Activated CD8-positive, alpha-beta T cell treated with anti-CD3 and anti-CD28 coated beads for 36 hours (primary cell): ENCODE measurements around the gene BRD8. TPM values are rescaled to one million over a fixed set of nuclear protein-coding genes. Genes with fewer than 3 reads are reported as not detected.

Source experiments
- ATAC-seq: fragments of 200-7000 bp; cut with Tn5 transposase; one replicate; pipeline ENCODE4 v1.10.0; 2021; ENCODE audit warnings: mild to moderate bottlenecking, moderate library complexity
- CTCF ChIA-PET: fragments of 350-600 bp; sonication (Branson Sonifier 250); formaldehyde crosslinking; loops from one replicate; lab custom pipeline; 2021; ENCODE audit warnings: antibody characterized with exemption; lab: Charles Lee
- POLR2A ChIA-PET: fragments of 350-600 bp; sonication (Branson Sonifier 250); formaldehyde crosslinking; loops from one replicate; lab custom pipeline; 2021; ENCODE audit warnings: antibody characterized with exemption; lab: Charles Lee
- DNase-seq: peaks from one replicate; pipeline ENCODE4 v3.0.0-alpha.2; 2020
- H3K27ac Mint-ChIP-seq: one replicate; pipeline ENCODE4 v1.8.0; 2021; ENCODE audit warnings: mild to moderate bottlenecking, mixed read lengths
- H3K27me3 Mint-ChIP-seq: one replicate; pipeline ENCODE4 v1.8.0; 2021; ENCODE audit warnings: mixed read lengths
- H3K36me3 Mint-ChIP-seq: one replicate; pipeline ENCODE4 v1.8.0; 2021; ENCODE audit warnings: low read depth, mixed read lengths
- H3K4me1 Mint-ChIP-seq: one replicate; pipeline ENCODE4 v1.8.0; 2021; ENCODE audit warnings: low read depth, mixed read lengths
- H3K4me3 Mint-ChIP-seq: one replicate; pipeline ENCODE4 v1.8.0; 2021; ENCODE audit warnings: mild to moderate bottlenecking, moderate library complexity, mixed read lengths
- H3K9me3 Mint-ChIP-seq: one replicate; pipeline ENCODE4 v1.8.0; 2021; ENCODE audit warnings: mixed read lengths
- CTCF ChIP-seq: fragments of 200-600 bp; IDR thresholded peaks from one replicate; pipeline ENCODE4 v1.8.0; 2022; ENCODE audit warnings: antibody characterized with exemption, mild to moderate bottlenecking
- intact Hi-C: fragments of 100-400 bp; cut with micrococcal nuclease; formaldehyde crosslinking; loops from one replicate; pipeline ENCODE4 v1.10.0; 2022
- total RNA-seq, 2 experiments: library from RNA; stranded (reverse); gene quantifications; one replicate each; pipeline ENCODE4 v1.2.3, GENCODE V29; 2021

Gene BRD8
- total RNA-seq, 2 experiments from 2014 or later = 42.0 to 46.3 TPM

DNA sequence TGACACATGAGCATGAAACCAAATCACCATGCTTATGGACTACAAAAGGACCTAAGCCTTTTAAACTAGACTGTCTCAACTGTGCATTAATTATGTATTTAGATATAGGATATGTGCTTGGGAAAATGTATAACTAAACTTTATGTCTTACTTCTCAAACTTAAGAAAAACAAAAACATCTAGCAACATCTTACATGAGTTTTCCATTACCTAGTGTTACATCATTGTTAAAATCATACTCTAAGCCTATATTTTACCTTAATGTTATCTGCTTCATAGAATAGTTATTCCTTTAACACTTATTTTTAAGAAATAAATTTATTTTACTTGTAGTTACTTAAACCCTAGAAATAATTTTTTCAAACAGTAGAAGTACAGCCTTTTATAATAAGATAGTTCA lies 63.2 kb downstream of the BRD8 start:
- H3K4me1 Mint-ChIP-seq = no peaks in the 10 kb centered on the region
- intact Hi-C loops = no loop called here
- peaks cover 5% of the 10 kb centered on the region for H3K27me3 Mint-ChIP-seq
- no peaks in the 10 kb centered on the region for H3K9me3 Mint-ChIP-seq
- DNase-seq (no peak), ATAC-seq (no peak)
- no peak overlapping the region for H3K4me3 Mint-ChIP-seq
- H3K27ac Mint-ChIP-seq = no peak overlapping the region
- H3K36me3 Mint-ChIP-seq = no peaks in the 10 kb centered on the region
- no peak for TF ChIP-seq CTCF
- CTCF ChIA-PET = interaction anchor here (0.6 kb wide), 1 partner anchor 336 kb away, joined by 4 read pairs; no protein-coding TSS in a partner anchor
- POLR2A ChIA-PET = no interaction called here

DNA sequence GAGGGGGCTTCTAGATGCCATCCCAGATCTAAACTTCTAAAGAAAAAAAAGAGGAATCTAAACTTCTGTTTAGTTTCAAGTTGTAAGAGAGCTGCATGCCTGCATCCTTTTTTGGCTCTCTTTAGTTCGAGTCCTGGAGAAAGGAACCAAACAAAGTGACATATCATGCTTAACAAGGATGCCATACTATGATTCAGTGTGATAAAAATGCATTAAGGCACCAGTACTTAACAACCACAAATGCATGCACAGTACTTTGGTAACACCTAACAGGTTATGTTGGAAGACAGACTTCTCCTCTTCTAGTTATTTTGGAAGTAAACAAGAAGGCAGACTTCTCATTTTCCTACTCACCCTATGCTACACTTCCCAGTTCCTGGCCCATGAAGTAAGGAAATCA lies 66.5 kb downstream of the BRD8 start:
- TF ChIP-seq CTCF = no peak
- CTCF ChIA-PET = interaction anchor here (0.8 to 2.1 kb wide), 3 partner anchors 21 to 75 kb away, joined by 3 to 6 read pairs (median 3); no protein-coding TSS in a partner anchor

DNA sequence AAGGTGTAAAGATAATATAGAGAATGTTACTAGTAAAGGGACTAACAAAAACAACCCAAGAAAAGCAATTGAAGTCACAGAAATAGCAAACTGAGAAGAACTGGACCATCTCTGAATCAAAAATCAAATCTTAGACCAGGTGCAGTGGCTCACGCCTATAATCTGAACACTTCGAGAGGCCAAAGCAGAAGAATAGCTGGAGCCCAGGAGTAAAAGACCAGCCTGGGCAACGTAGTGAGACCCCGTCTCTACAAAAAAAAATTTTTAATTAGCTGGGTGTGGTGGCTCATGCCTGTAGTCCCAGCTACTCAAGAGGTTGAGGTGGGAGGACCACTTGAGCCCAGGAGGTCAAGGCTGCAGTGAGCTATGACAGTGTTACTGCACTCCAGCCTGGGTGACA lies 67.2 kb downstream of the BRD8 start:
- no peaks in the 10 kb centered on the region for H3K36me3 Mint-ChIP-seq
- H3K4me1 Mint-ChIP-seq = no peaks in the 10 kb centered on the region
- no peak overlapping the region for H3K27ac Mint-ChIP-seq
- DNase-seq (no peak), ATAC-seq (no peak)
- CTCF ChIA-PET = interaction anchor here (0.6 to 2.1 kb wide), 6 partner anchors 21 to 703 kb away, joined by 3 to 6 read pairs (median 3); no protein-coding TSS in a partner anchor
- POLR2A ChIA-PET = interaction anchor here (1.7 kb wide), 1 partner anchor 30 kb away, joined by 5 read pairs; no protein-coding TSS in a partner anchor
- intact Hi-C loops = no loop called here
- peaks cover 3% of the 10 kb centered on the region for H3K27me3 Mint-ChIP-seq
- H3K4me3 Mint-ChIP-seq = no peak overlapping the region
- no peak for TF ChIP-seq CTCF
- no peaks in the 10 kb centered on the region for H3K9me3 Mint-ChIP-seq

More for the DNA sequence above, 66.5 kb downstream of the BRD8 start:
- Mint-ChIP-seq H3K9me3 (no peaks in the 10 kb centered on the region), H3K4me3 (no peak overlapping the region), H3K27me3 (peaks cover 5% of the 10 kb centered on the region), H3K27ac (no peak overlapping the region), H3K36me3 (no peaks in the 10 kb centered on the region), H3K4me1 (no peaks in the 10 kb centered on the region)
- intact Hi-C loops = no loop called here
- DNase-seq (no peak), ATAC-seq (no peak)
- POLR2A ChIA-PET = no interaction called here

GRCh38 chr5:138110266-138110963 lies 68.0 kb downstream of the BRD8 start:
- H3K27ac Mint-ChIP-seq = no peak overlapping the region
- peaks cover 3% of the 10 kb centered on the region for H3K27me3 Mint-ChIP-seq
- no peaks in the 10 kb centered on the region for H3K4me1 Mint-ChIP-seq
- ChIA-PET POLR2A (interaction anchor here (1.7 kb wide), 1 partner anchor 29 kb away, joined by 5 read pairs; no protein-coding TSS in a partner anchor), CTCF (interaction anchor here (0.7 to 2.1 kb wide), 6 partner anchors 23 to 74 kb away, joined by 3 to 8 read pairs (median 3); no protein-coding TSS in a partner anchor)
- intact Hi-C loops = no loop called here
- ATAC-seq (no peak), DNase-seq (no peak)
- TF ChIP-seq CTCF = no peak
- H3K36me3 Mint-ChIP-seq = no peaks in the 10 kb centered on the region
- H3K9me3 Mint-ChIP-seq = no peaks in the 10 kb centered on the region
- no peak overlapping the region for H3K4me3 Mint-ChIP-seq
